Right lobe of liver (tissue), 6 donors: ENCODE data around the gene TLE1. TPM values are rescaled to one million over a fixed set of nuclear protein-coding genes. Genes with fewer than 3 reads are reported as not detected.

ENCODE experiments used
- ATAC-seq, 4 donors: fragments of 200-7000 bp; cut with Tn5 transposase; one replicate each; pipeline ENCODE4 v1.9.1; 2020; ENCODE audit warnings: mild to moderate bottlenecking in 4 of 4, moderate library complexity in 4 of 4
- DNase-seq, 3 donors: peaks; one replicate each; pipeline ENCODE4 v3.0.0-alpha.2; 2020
- H3K27ac ChIP-seq, 3 donors: fragments of 200-600 bp; one replicate each; pipeline ENCODE4 v1.8.0; 2022
- H3K27me3 ChIP-seq, 2 donors: fragments of 200-600 bp; one replicate each; pipeline ENCODE4 v1.8.0; 2022
- H3K36me3 ChIP-seq, 4 donors: fragments of 200-600 bp; sonication (generic) in 1 of 4; one replicate each; pipeline versions ENCODE4 v1.5.1 to v1.8.0; 2017 to 2022; ENCODE audit warnings: control low read depth in 1 of 4
- H3K4me1 ChIP-seq, 4 donors: fragments of 200-600 bp; sonication (generic) in 1 of 4; one replicate each; pipeline versions ENCODE4 v1.5.1 to v1.8.0; 2017 to 2022; ENCODE audit warnings: control low read depth in 1 of 4
- H3K4me3 ChIP-seq, 3 donors: fragments of 200-600 bp; one replicate each; pipeline ENCODE4 v1.8.0; 2022
- H3K9me3 ChIP-seq, 4 donors: fragments of 200-600 bp; sonication (generic) in 1 of 4; one replicate each; pipeline versions ENCODE4 v1.5.1 to v1.8.0; 2017 to 2022; ENCODE audit warnings: control low read depth in 1 of 4
- CTCF ChIP-seq, 4 donors: fragments of 200-600 bp in 3 of 4; fragments of 450-650 bp in 1 of 4; IDR thresholded peaks; one replicate each; pipeline versions ENCODE4 v1.5.1 to v1.8.0; 2016 to 2022; ENCODE audit warnings: antibody characterized with exemption in 4 of 4, mild to moderate bottlenecking in 2 of 4
- POLR2A ChIP-seq: fragments of 450-650 bp; IDR thresholded peaks from one replicate; pipeline ENCODE4 v1.6.1; 2017; ENCODE audit warnings: antibody characterized with exemption, mild to moderate bottlenecking
- WGBS: methylation state at CpG from one replicate; pipeline ENCODE4 v1.1.6; 2018; ENCODE audit warnings: low coverage, low lambda C conversion rate; ENCODE audit not compliant: insufficient coverage; ENCODE audit errors: missing lambda C conversion rate; 5-methylcytosine and 5-hydroxymethylcytosine counted together
- intact Hi-C, 2 donors: fragments of 100-400 bp; cut with DNase I; formaldehyde crosslinking; loops; one replicate each; pipeline versions ENCODE4 v1.11.2 to v1.14.1; 2022
- total RNA-seq, 6 experiments: library from RNA; depleted of rRNA in 2 of 6; stranded (reverse); fragments of >200 nt in 2 of 6; fragmentation: NEBNext Ultra II Directional in 3 of 6; extraction: Animal tissue kit (Norgen Biotek cat#: 25700) in 3 of 6; gene quantifications; one replicate each; pipeline versions ENCODE4 v1.1.0 to v1.2.4, GENCODE V29; 2016 to 2023
- donor health status: DM: no; HTN: yes; CAD: no.
- donor health status: DM: no; HTN: no; CAD: no.
- donor health status: DM: no; HTN: no; CAD: no.
- donor health status: DM: no; HTN: yes; CAD: no.
- donor health status: DM: no; HTN: yes; CAD: no.

The TLE1 gene
- total RNA-seq, 6 experiments from 2014 or later, result 31.9 to 62.9 (median 58.0) TPM

- DNase-seq, result peak; percentile 87 to 96 (median 89)
- H3K36me3 ChIP-seq, result no peaks in the 10 kb centered on the region
- ATAC-seq, result peak; percentile 74 to 90 (median 76)
- no peak overlapping the region for H3K4me3 ChIP-seq
- intact Hi-C loops, result no loop called here
- WGBS, result 56% methylated on average over 9 of the region's 10 CpGs
- no peaks in the 10 kb centered on the region for H3K27me3 ChIP-seq
- H3K9me3 ChIP-seq, result no peaks in the 10 kb centered on the region
- no peak for TF ChIP-seq CTCF (IDR thresholded peaks at IDR 0.05)
- TF ChIP-seq POLR2A, result no peak
- H3K4me1 ChIP-seq, result peaks cover 0 to 34% (median 12%) of the 10 kb centered on the region in 4 donors
- peak overlapping the region in 2 of 3 donors; percentile 66 to 71 for H3K27ac ChIP-seq
These were observed 126.9 kb downstream of the TLE1 start for GRCh38 chr9:81562231-81563019.

- Histone ChIP-seq H3K36me3 (no peaks in the 10 kb centered on the region), H3K4me3 (no peak overlapping the region), H3K27me3 (no peaks in the 10 kb centered on the region), H3K27ac (no peak overlapping the region), H3K4me1 (peaks cover 0 to 34% (median 12%) of the 10 kb centered on the region in 4 donors), H3K9me3 (no peaks in the 10 kb centered on the region)
- WGBS, result 83% methylated on average over 12 of the region's 13 CpGs
- DNase-seq (no peak), ATAC-seq (no peak)
- intact Hi-C loops, result no loop called here
- TF ChIP-seq CTCF (IDR thresholded peaks at IDR 0.05), result no peak
- no peak for TF ChIP-seq POLR2A
These were observed 128.3 kb downstream of the TLE1 start for GRCh38 chr9:81560851-81561732.

- Histone ChIP-seq H3K36me3 (no peaks in the 10 kb centered on the region), H3K9me3 (no peaks in the 10 kb centered on the region), H3K4me1 (peaks cover 0 to 25% (median 12%) of the 10 kb centered on the region in 4 donors), H3K27me3 (no peaks in the 10 kb centered on the region), H3K4me3 (no peak overlapping the region), H3K27ac (no peak overlapping the region)
- DNase-seq, result no peak
- intact Hi-C loops, result no loop called here
- no peak for ATAC-seq
- 62% methylated on average over 4 of the region's 4 CpGs for WGBS
- no peak for TF ChIP-seq POLR2A
- TF ChIP-seq CTCF (IDR thresholded peaks at IDR 0.05), result no peak
These were observed 129.6 kb downstream of the TLE1 start for GRCh38 chr9:81559709-81560108.

GRCh38 chr9:81559197-81559596 is 130.2 kb downstream of the TLE1 start:
- no peak for TF ChIP-seq CTCF (IDR thresholded peaks at IDR 0.05)
- no peak for TF ChIP-seq POLR2A

More at GRCh38 chr9:81559197-81559596, 130.2 kb downstream of the TLE1 start:
- Histone ChIP-seq H3K27ac (no peak overlapping the region), H3K36me3 (no peaks in the 10 kb centered on the region), H3K9me3 (no peaks in the 10 kb centered on the region), H3K27me3 (no peaks in the 10 kb centered on the region), H3K4me1 (peaks cover 0 to 22% (median 9%) of the 10 kb centered on the region in 4 donors), H3K4me3 (no peak overlapping the region)
- DNase-seq, result no peak
- 86% methylated on average over 4 of the region's 4 CpGs for WGBS
- intact Hi-C loops, result no loop called here
- ATAC-seq, result no peak
